ENCODE results near the gene RRM2.

- TF ChIP-seq EZH2 (IDR thresholded peaks at IDR 0.05; ENCODE audit: borderline replicate concordance, low read depth, low read length, severe bottlenecking) (no peak), CTCF (IDR thresholded peaks at IDR 0.05; ENCODE audit: borderline replicate concordance, extremely low read depth, low read length, poor library complexity, severe bottlenecking) (peak; percentile 20)
Observed at GRCh38 chr2:10162586-10163497, 40.3 kb downstream of the RRM2 start.
